Posterior cingulate gyrus (tissue), 11 donors: ENCODE results near the gene SYCP3.
A peak's percentile ranks its signal among the peaks of the same experiment; 100 is the strongest.

Source experiments
- DNase-seq, 10 donors: peaks; one replicate each; pipeline versions ENCODE4 v3.0.0 to v3.0.0-alpha.2; 2020 to 2021; ENCODE audit warnings: mixed read lengths in 3 of 10
- intact Hi-C: fragments of 100-400 bp; cut with DNase I; formaldehyde crosslinking; loops from one replicate; pipeline ENCODE4 v1.15.1; 2023

Gene SYCP3

GRCh38 chr12:101738920-101739665, at the start of gene SYCP3:
SYCP3 (minus strand) TSS chr12:101739462; CDS start chr12:101737935, 1,527 bp downstream.
- DNase-seq: no peak
- intact Hi-C loops: no loop called here

- DNase-seq: no peak
- intact Hi-C loops: no loop called here
Measured at GRCh38 chr12:101785671-101786070, 46.4 kb upstream of the SYCP3 start.

GRCh38 chr12:101784376-101784775, 45.1 kb upstream of the SYCP3 start:
- DNase-seq: no peak
- intact Hi-C loops: no loop called here

GRCh38 chr12:101783838-101784237, 44.6 kb upstream of the SYCP3 start:
- intact Hi-C loops: no loop called here
- no peak for DNase-seq

- intact Hi-C loops: no loop called here
- DNase-seq: no peak
Measured at GRCh38 chr12:101783150-101783549, 43.9 kb upstream of the SYCP3 start.

- DNase-seq: no peak
- intact Hi-C loops: no loop called here
Measured at GRCh38 chr12:101782273-101782731, 43.0 kb upstream of the SYCP3 start.

- intact Hi-C loops: no loop called here
- DNase-seq: no peak
Measured at GRCh38 chr12:101781834-101782233, 42.6 kb upstream of the SYCP3 start.

- no peak for DNase-seq
- intact Hi-C loops: no loop called here
Measured at GRCh38 chr12:101780599-101780998, 41.3 kb upstream of the SYCP3 start.

GRCh38 chr12:101779626-101780025, 40.4 kb upstream of the SYCP3 start:
- DNase-seq: no peak
- intact Hi-C loops: no loop called here

- DNase-seq: no peak
- intact Hi-C loops: no loop called here
Measured at GRCh38 chr12:101779200-101779599, 39.9 kb upstream of the SYCP3 start.

GRCh38 chr12:101777978-101778377, 38.7 kb upstream of the SYCP3 start:
- intact Hi-C loops: no loop called here
- peak in 1 of 10 donors; percentile 50 for DNase-seq

GRCh38 chr12:101777485-101777884, 38.2 kb upstream of the SYCP3 start:
- intact Hi-C loops: no loop called here
- peak in 1 of 10 donors; percentile 13 for DNase-seq

- intact Hi-C loops: no loop called here
Measured at GRCh38 chr12:101775816-101776215, 36.6 kb upstream of the SYCP3 start.

GRCh38 chr12:101773650-101774162, 34.4 kb upstream of the SYCP3 start:
- DNase-seq: peak in 7 of 10 donors; percentile 30 to 90 (median 62)
- intact Hi-C loops: loop anchor here (2.0 kb wide), 2 partner anchors 57 to 65 kb away; partner anchors contain the start of gene GNPTAB

More at GRCh38 chr12:101775816-101776215, 36.6 kb upstream of the SYCP3 start:
- no peak for DNase-seq

GRCh38 chr12:101772012-101772775, 32.9 kb upstream of the SYCP3 start:
- intact Hi-C loops: loop anchor here (2.0 kb wide), 2 partner anchors 59 to 67 kb away; partner anchors contain the start of gene GNPTAB
- DNase-seq: peak in 1 of 10 donors; percentile 14

GRCh38 chr12:101769865-101770264, 30.6 kb upstream of the SYCP3 start:
- DNase-seq: no peak
- intact Hi-C loops: loop anchor here (10.0 kb wide), 1 partner anchor 195 kb away; no protein-coding TSS in a partner anchor

- no peak for DNase-seq
- intact Hi-C loops: loop anchor here (10.0 kb wide), 1 partner anchor 194 kb away; no protein-coding TSS in a partner anchor
Measured at GRCh38 chr12:101768781-101769180, 29.5 kb upstream of the SYCP3 start.

GRCh38 chr12:101767537-101767936, 28.3 kb upstream of the SYCP3 start:
- intact Hi-C loops: loop anchor here (10.0 kb wide), 1 partner anchor 193 kb away; no protein-coding TSS in a partner anchor
- no peak for DNase-seq

- no peak for DNase-seq
- intact Hi-C loops: loop anchor here (10.0 kb wide), 1 partner anchor 189 kb away; no protein-coding TSS in a partner anchor
Measured at GRCh38 chr12:101764051-101764792, 25.0 kb upstream of the SYCP3 start.
